Duodenal mucosa (tissue), 2 donors: ENCODE measurements around the gene MEIS1.
"Not testable (repeated sequence)": the region's sequence is repeated elsewhere in the genome, so short reads cannot be mapped to it uniquely, and the experiment has no call there.

Source experiments
- H3K27ac ChIP-seq: one replicate; pipeline ENCODE4 v1.7.0; 2013; ENCODE audit warnings: low read depth, low read length
- H3K27me3 ChIP-seq, 2 donors: one replicate each; pipeline ENCODE4 v1.7.0; 2013; ENCODE audit warnings: low read length in 2 of 2, control low read depth in 1 of 2; ENCODE audit not compliant: insufficient read depth in 2 of 2, control insufficient read depth in 1 of 2
- H3K36me3 ChIP-seq, 2 donors: one replicate each; pipeline ENCODE4 v1.7.0; 2013; ENCODE audit warnings: low read length in 2 of 2, control low read depth in 1 of 2; ENCODE audit not compliant: insufficient read depth in 2 of 2, control insufficient read depth in 1 of 2
- H3K4me1 ChIP-seq, 2 donors: one replicate each; pipeline ENCODE4 v1.7.0; 2013; ENCODE audit warnings: low read length in 2 of 2, control low read depth in 1 of 2; ENCODE audit not compliant: insufficient read depth in 2 of 2, control insufficient read depth in 1 of 2
- H3K4me3 ChIP-seq, 2 donors: one replicate each; pipeline ENCODE4 v1.7.0; 2013; ENCODE audit warnings: low read length in 2 of 2, low read depth in 1 of 2
- H3K9ac ChIP-seq, 2 donors: one replicate each; pipeline ENCODE4 v1.7.0; 2013; ENCODE audit warnings: low read length in 2 of 2, low read depth in 1 of 2
- H3K9me3 ChIP-seq, 2 donors: one replicate each; pipeline ENCODE4 v1.7.0; 2013; ENCODE audit warnings: low read length in 2 of 2, control low read depth in 1 of 2; ENCODE audit not compliant: control insufficient read depth in 1 of 2

MEIS1 gene

DNA sequence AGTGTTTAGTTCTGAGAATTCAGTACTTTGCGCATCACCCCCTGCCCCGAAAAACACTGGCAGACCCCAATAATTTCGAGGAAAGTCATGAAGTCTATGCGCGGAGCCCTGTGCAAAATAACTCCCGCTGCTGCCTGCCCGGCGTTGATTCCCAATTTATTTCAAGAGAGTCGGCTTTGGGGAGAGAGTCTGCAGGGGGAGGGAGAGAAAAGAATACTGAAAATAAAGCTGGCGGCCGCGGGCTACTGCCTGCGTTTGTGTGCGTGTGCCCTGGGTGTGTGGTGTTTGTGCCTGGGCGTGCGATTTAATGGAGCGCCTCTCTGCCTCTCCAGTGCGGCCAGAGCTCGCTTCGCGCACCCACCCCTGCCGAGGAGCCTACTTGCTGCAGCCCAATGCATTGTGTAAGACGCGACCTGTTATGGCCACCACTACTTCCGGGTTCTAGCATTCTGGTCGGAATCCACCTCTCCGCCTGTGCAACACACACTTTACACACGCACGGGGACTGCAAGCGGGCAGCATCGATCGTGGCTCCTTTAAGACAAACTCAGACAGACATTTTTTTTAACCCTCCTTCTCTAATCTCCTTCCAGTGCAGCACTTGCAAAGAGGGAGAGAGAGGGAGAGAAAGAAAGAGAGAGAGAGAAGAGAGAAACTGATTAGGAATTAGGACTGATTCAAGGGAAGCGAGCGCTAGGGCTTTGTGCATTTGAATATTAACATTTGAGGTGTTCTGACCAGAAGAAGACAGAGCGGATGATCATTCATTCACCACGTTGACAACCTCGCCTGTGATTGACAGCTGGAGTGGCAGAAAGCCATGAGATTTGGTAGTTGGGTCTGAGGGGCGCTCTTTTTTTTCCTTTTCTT, at the start of gene MEIS1:
MEIS1 (plus strand) TSS at position 447 of the 870 bp plus-strand sequence. CDS start 732 bp downstream, outside the sequence.
- H3K27ac ChIP-seq, result peak within 1 kb of the TSS; percentile 73
- no peaks in the 10 kb centered on the region for H3K36me3 ChIP-seq
- peaks cover 8 to 25% of the 10 kb centered on the region in 2 donors for H3K4me1 ChIP-seq
- no peaks in the 10 kb centered on the region for H3K9me3 ChIP-seq
- peak within 1 kb of the TSS; percentile 76 to 77 for H3K4me3 ChIP-seq
- H3K9ac ChIP-seq, result peak within 1 kb of the TSS; percentile 59 to 63
- peaks cover 40 to 71% of the 10 kb centered on the region in 2 donors for H3K27me3 ChIP-seq

DNA sequence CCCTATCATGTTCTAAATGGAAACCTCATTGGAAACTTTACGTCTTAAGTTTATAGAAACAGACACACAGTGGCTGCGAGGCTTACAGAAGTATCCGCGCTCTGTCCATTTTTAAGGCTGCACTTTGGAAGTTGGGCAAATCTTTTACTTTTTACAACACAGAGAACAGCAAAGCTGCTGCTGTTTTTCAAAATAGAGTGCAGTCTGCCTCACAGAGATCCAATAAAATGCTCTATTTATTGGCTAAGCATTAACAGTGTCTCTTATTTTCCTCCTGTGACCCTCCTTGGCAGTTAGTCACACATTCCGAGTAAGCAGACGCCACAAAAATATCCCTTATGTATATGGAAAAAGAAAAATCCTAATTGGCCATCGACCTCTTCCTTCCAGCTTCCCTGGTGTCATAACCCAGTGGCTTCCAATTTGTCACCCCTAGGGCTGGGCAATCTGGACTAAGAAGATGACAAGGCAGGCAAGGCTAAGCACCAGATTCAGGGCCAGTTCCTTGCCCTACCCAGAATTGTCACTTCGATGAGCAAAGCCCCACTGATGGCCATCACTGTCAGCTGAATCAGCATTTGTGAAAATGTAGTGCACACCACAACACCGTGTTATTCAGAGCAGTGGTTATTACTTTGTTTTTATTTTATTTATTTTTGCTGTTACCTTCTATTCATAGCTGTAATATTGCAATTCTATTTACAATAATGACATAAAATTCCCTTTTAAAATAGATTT, 47.7 kb upstream of the MEIS1 start:
- no peaks in the 10 kb centered on the region for H3K27me3 ChIP-seq
- H3K4me3 ChIP-seq, result no peak overlapping the region
- H3K9me3 ChIP-seq, result no peaks in the 10 kb centered on the region
- H3K9ac ChIP-seq, result no peak overlapping the region
- H3K27ac ChIP-seq, result no peak overlapping the region
- H3K36me3 ChIP-seq, result no peaks in the 10 kb centered on the region
- H3K4me1 ChIP-seq, result no peaks in the 10 kb centered on the region

DNA sequence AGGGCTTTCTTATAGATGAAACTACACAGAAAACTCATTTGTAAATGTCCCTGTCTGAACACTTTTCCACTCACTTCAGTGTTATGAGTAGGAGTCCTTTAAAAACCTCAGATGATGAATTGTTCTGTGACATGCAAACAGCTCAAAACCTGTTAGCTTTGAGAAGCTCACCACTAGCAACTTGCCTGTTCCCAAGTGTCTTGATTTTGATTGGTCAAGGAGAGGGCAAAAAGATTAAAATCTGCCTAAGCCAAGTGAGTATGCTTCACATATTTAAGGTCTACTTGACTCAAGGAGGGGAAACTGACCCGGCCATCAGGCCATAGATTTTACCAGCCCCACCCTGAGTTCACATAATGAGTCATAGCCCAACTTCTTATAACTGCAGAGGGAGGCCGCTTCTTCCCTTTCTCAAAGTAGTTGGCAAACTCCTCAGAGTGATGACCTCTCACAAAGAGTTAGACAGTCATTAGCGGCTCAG, 45.2 kb upstream of the MEIS1 start:
- Histone ChIP-seq H3K9me3 (no peaks in the 10 kb centered on the region), H3K36me3 (no peaks in the 10 kb centered on the region), H3K4me1 (no peaks in the 10 kb centered on the region), H3K27ac (no peak overlapping the region), H3K9ac (no peak overlapping the region), H3K4me3 (no peak overlapping the region), H3K27me3 (no peaks in the 10 kb centered on the region)

DNA sequence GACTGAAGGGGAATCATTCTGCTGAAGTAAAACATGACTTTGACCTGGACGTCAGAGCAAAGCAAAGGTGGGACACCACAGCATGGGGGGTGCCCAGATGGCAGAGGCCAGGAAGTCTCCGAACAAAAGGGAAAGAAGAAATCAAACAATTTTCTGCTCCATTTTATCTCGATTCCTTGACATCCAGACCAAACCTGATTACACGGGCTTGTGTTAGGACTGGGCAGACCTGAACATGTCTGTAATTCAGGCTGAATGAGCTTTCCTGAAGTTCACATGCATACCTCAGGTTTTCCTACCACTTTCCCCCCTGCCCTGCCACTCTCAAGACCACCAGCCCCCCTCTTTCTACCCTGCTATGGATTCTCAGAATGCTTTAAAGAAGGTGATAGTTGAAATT, 44.8 kb upstream of the MEIS1 start:
- H3K27me3 ChIP-seq, result no peaks in the 10 kb centered on the region
- no peak overlapping the region for H3K9ac ChIP-seq
- H3K4me3 ChIP-seq, result no peak overlapping the region
- no peaks in the 10 kb centered on the region for H3K4me1 ChIP-seq
- H3K9me3 ChIP-seq, result no peaks in the 10 kb centered on the region
- no peaks in the 10 kb centered on the region for H3K36me3 ChIP-seq
- H3K27ac ChIP-seq, result no peak overlapping the region

DNA sequence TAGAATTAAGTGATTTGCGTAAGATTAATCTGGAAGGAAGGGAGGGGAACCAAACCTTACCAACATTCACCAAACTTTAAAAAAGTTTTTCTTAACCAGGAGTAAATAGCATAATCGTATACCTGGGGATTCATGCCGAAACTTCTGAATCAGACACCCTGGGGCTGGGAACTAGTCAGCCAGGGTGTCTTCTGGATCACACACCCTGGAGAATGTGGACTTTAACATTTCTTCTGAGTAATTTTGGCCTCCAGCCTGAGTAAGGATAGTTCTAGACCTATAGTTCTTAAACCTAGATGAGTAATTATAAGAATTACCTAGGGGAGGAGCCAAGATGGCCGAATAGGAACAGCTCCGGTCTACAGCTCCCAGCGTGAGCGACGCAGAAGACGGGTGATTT, 44.1 kb upstream of the MEIS1 start:
- Histone ChIP-seq H3K27me3 (no peaks in the 10 kb centered on the region), H3K4me3 (no peak overlapping the region), H3K9me3 (no peaks in the 10 kb centered on the region)

DNA sequence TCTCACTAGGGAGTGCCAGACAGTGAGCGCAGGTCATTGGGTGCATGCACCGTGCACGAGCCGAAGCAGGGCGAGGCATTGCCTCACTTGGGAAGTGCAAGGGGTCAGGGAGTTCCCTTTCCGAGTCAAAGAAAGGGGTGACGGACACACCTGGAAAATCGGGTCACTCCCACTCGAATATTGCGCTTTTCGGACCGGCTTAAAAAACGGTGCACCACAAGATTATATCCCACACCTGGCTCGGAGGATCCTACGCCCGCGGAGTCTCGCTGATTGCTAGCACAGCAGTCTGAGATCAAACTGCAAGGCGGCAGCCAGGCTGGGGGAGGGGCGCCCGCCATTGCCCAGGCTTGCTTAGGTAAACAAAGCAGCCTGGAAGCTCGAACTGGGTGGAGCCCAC, 43.7 kb upstream of the MEIS1 start:
- not testable (repeated sequence) for H3K4me1 ChIP-seq, H3K9ac ChIP-seq, H3K27me3 ChIP-seq, H3K4me3 ChIP-seq, H3K27ac ChIP-seq, H3K9me3 ChIP-seq, H3K36me3 ChIP-seq

More for the DNA sequence above, 44.1 kb upstream of the MEIS1 start:
- Histone ChIP-seq H3K36me3 (no peaks in the 10 kb centered on the region), H3K9ac (no peak overlapping the region), H3K27ac (no peak overlapping the region), H3K4me1 (no peaks in the 10 kb centered on the region)

DNA sequence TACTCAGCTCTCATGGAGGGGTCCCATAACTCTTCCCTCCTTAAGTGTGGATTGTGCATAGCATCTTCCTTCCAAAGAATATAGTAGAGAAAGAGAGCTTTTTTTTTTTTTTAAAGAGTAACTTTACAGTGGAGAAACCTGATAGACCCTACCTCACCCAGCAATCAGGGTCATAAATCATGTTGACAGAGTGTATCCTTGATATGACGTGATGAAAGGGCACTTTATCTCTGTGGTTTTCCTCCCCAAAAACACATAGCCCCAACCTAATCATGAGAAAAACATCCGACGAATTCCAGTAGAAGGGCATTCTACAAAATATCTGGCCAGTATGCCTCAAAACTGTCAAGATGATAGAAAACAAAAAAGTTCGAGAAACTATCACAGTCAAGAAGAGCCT, 29.5 kb upstream of the MEIS1 start:
- no peaks in the 10 kb centered on the region for H3K4me1 ChIP-seq
- H3K36me3 ChIP-seq, result no peaks in the 10 kb centered on the region
- H3K27ac ChIP-seq, result no peak overlapping the region
- no peak overlapping the region for H3K9ac ChIP-seq
- H3K9me3 ChIP-seq, result peaks cover 4% of the 10 kb centered on the region in 2 donors
- no peaks in the 10 kb centered on the region for H3K27me3 ChIP-seq
- H3K4me3 ChIP-seq, result no peak overlapping the region

DNA sequence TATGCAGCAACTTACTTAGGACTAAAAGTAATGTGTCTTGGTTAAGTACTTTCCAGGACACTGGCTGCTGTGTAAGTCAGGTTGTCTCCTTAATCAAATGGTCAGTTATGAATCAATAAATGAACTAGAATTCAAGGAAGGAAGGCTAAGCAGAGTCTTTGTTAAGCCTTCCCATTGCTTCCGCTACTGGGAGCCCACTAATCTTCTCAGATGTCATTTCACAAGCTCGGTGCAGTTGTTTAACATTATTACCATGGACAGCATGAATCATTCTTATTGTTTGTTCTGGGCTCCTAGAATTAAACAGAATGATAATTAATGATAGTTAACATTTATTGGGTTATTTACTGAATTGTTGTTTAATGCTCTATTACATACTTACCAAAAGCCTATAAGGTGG, 26.0 kb upstream of the MEIS1 start:
- Histone ChIP-seq H3K27me3 (no peaks in the 10 kb centered on the region), H3K4me1 (no peaks in the 10 kb centered on the region), H3K9me3 (no peaks in the 10 kb centered on the region), H3K9ac (no peak overlapping the region), H3K4me3 (no peak overlapping the region), H3K36me3 (no peaks in the 10 kb centered on the region), H3K27ac (no peak overlapping the region)

DNA sequence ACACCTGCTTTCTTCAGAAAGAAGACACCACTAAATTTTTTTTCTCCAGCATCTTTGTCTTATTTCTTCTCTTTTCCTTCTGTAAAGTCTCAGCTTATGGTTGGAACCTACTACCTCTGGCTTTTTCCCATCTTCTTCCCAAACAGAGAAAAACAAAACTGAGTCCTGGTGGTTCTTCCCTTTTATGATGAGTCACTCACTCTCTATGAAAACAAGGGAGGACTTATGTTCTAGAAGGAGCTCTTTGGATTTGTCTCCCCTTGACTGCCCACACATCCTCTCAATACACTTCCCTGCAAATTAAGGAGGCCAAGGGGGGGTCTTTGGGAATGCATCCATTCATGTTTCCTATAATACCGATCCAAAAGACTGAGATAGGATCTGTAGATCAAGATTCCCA, 22.1 kb upstream of the MEIS1 start:
- no peaks in the 10 kb centered on the region for H3K4me1 ChIP-seq
- H3K4me3 ChIP-seq, result no peak overlapping the region
- H3K9me3 ChIP-seq, result no peaks in the 10 kb centered on the region
- no peaks in the 10 kb centered on the region for H3K36me3 ChIP-seq
- no peak overlapping the region for H3K27ac ChIP-seq
- no peak overlapping the region for H3K9ac ChIP-seq
- no peaks in the 10 kb centered on the region for H3K27me3 ChIP-seq

DNA sequence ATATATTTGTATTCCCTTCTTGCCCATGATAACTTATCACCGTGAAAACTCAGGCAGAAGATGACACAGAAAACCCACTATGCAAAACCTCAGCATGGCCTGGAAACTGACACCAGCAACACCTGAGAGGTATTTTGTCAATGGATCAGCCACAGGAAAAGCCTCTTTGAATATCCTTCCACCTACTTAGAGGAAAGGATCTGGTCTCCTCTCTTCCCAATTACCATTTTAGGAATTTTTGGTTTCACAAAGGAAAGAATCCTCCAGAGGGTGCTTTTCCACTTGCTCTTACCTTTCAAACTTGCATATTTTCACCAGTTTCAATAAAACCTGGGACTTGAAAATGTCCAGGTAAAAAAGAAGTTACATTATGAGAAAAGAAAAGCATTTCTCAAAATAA, 20.0 kb upstream of the MEIS1 start:
- H3K4me1 ChIP-seq, result no peaks in the 10 kb centered on the region
- H3K36me3 ChIP-seq, result no peaks in the 10 kb centered on the region

More for the DNA sequence above, 20.0 kb upstream of the MEIS1 start:
- no peaks in the 10 kb centered on the region for H3K9me3 ChIP-seq
- H3K27ac ChIP-seq, result no peak overlapping the region
- H3K27me3 ChIP-seq, result no peaks in the 10 kb centered on the region
- no peak overlapping the region for H3K9ac ChIP-seq
- no peak overlapping the region for H3K4me3 ChIP-seq
